GM18861 (cell line): ENCODE measurements around the gene MICA.
"Not testable (repeated sequence)": the region's sequence is repeated elsewhere in the genome, so short reads cannot be mapped to it uniquely, and the experiment has no call there.

Experiments used
- ATAC-seq: cut with Tn5 transposase; IDR thresholded peaks from one replicate; pipeline ENCODE4 v1.9.1; 2021; ENCODE audit not compliant: unreplicated experiment

MICA gene

GRCh38 chr6:31453259-31453658 lies 49.9 kb downstream of the MICA start:
- no peak for ATAC-seq

GRCh38 chr6:31459864-31460263 lies 56.5 kb downstream of the MICA start:
- ATAC-seq, result not testable (repeated sequence)

GRCh38 chr6:31460361-31461025 lies 57.1 kb downstream of the MICA start:
- no peak for ATAC-seq

GRCh38 chr6:31462026-31462963 lies 58.9 kb downstream of the MICA start:
- no peak for ATAC-seq

- peak; percentile 82 for ATAC-seq
These were observed 59.8 kb downstream of the MICA start for GRCh38 chr6:31462964-31463870.

- ATAC-seq, result no peak
These were observed 61.1 kb downstream of the MICA start for GRCh38 chr6:31464252-31465184.
